Liver (tissue), 3 donors: Measurements from ENCODE around the gene DTNB.

Experiments
- CTCF ChIP-seq: fragments of 150-350 bp; IDR thresholded peaks from 2 replicates; pipeline ENCODE4 v1.5.1; 2017; ENCODE audit warnings: improper control_type of control experiment, low read depth, low read length; ENCODE audit not compliant: missing input control
- RAD21 ChIP-seq, 2 donors: IDR thresholded peaks; 2 replicates each; pipeline ENCODE4 v1.6.1; 2016; ENCODE audit warnings: antibody characterized with exemption in 2 of 2, mild to moderate bottlenecking in 2 of 2
- SP1 ChIP-seq: IDR thresholded peaks from 2 replicates; pipeline ENCODE4 v1.6.1; 2018; ENCODE audit warnings: antibody characterized with exemption, mild to moderate bottlenecking
- YY1 ChIP-seq: IDR thresholded peaks from 2 replicates; pipeline ENCODE4 v1.6.1; 2016; ENCODE audit warnings: antibody characterized with exemption, mild to moderate bottlenecking
- donor health status: healthy.
- donor health status: healthy.

GRCh38 chr2:25417715-25418369 is 255.5 kb downstream of the DTNB start:
- TF ChIP-seq CTCF (no peak), SP1 (no peak), RAD21 (IDR thresholded peaks at IDR 0.05) (no peak), YY1 (no peak)
